Smooth muscle cell (in vitro differentiated cells): ENCODE measurements around the gene RBKS. TPM values are rescaled to one million over a fixed set of nuclear protein-coding genes. Genes with fewer than 3 reads are reported as not detected.

Experiments
- DNase-seq: peaks from one replicate; lab custom pipeline; 2025; ENCODE audit not compliant: unreplicated experiment; lab: John Stamatoyannopoulos, UW
- H2AFZ ChIP-seq: fragments of 200-600 bp; sonication (generic); 2 replicates; pipeline ENCODE4 v1.6.0; 2016; ENCODE audit warnings: antibody characterized with exemption, low read depth, mild to moderate bottlenecking
- H3F3A ChIP-seq: fragments of 200-600 bp; sonication (generic); 2 replicates; pipeline ENCODE4 v1.6.0; 2017; ENCODE audit warnings: antibody characterized with exemption, low read depth
- H3K27ac ChIP-seq: fragments of 200-600 bp; sonication (generic); 2 replicates; pipeline ENCODE4 v1.5.1; 2016; ENCODE audit warnings: low read depth, mild to moderate bottlenecking
- H3K27me3 ChIP-seq: fragments of 200-600 bp; sonication (generic); 2 replicates; pipeline ENCODE4 v1.6.1; 2016; ENCODE audit warnings: low read depth, mild to moderate bottlenecking
- H3K36me3 ChIP-seq: fragments of 200-600 bp; sonication (generic); 2 replicates; pipeline ENCODE4 v1.5.1; 2016; ENCODE audit warnings: low read depth
- H3K4me1 ChIP-seq: fragments of 200-600 bp; sonication (generic); 2 replicates; pipeline ENCODE4 v1.5.1; 2016; ENCODE audit warnings: low read depth
- H3K4me2 ChIP-seq: fragments of 200-600 bp; sonication (generic); 2 replicates; pipeline ENCODE4 v1.6.0; 2016; ENCODE audit warnings: mild to moderate bottlenecking
- H3K4me3 ChIP-seq: fragments of 200-600 bp; sonication (generic); 2 replicates; pipeline ENCODE4 v1.5.1; 2016; ENCODE audit warnings: mild to moderate bottlenecking
- H3K79me2 ChIP-seq: fragments of 200-600 bp; sonication (generic); 2 replicates; pipeline ENCODE4 v1.6.0; 2016; ENCODE audit warnings: low read depth, mild to moderate bottlenecking
- H3K9ac ChIP-seq: fragments of 200-600 bp; sonication (generic); 2 replicates; pipeline ENCODE4 v1.6.0; 2016; ENCODE audit warnings: low read depth
- H3K9me3 ChIP-seq: fragments of 200-600 bp; sonication (generic); replicated peaks from 2 replicates; pipeline ENCODE4 v1.5.1; 2016; ENCODE audit warnings: low read depth
- H4K20me1 ChIP-seq: fragments of 200-600 bp; sonication (generic); 2 replicates; pipeline ENCODE4 v1.6.0; 2016; ENCODE audit warnings: low read depth
- WGBS: methylation state at CpG from one replicate; pipeline ENCODE4 v1.1.7; 2016; ENCODE audit warnings: low lambda C conversion rate; 5-methylcytosine and 5-hydroxymethylcytosine counted together
- polyA plus RNA-seq: library from polyadenylated mRNA; unstranded; fragments of >200 nt; fragmentation: Nextera tagmentation; extraction: Ambion mirVana; gene quantifications from 2 replicates; pipeline ENCODE4 v1.2.1, GENCODE V29; 2016
- total RNA-seq: library from RNA; depleted of rRNA; stranded (reverse); fragments of >200 nt; gene quantifications from 2 replicates; pipeline ENCODE4 v1.2.3, GENCODE V29; 2014
- TF ChIP-seq, protein P1 (sequence below): fragments of 200-600 bp; sonication (generic); IDR thresholded peaks from 2 replicates; pipeline ENCODE4 v1.5.1; 2017; ENCODE audit warnings: borderline replicate concordance, mild to moderate bottlenecking, antibody characterized with exemption; ENCODE audit not compliant: insufficient read depth, poor library complexity, severe bottlenecking

RBKS gene
- total and polyA plus RNA-seq, 2 experiments from 2014 or later: 1.0 to 3.3 TPM

DNA sequence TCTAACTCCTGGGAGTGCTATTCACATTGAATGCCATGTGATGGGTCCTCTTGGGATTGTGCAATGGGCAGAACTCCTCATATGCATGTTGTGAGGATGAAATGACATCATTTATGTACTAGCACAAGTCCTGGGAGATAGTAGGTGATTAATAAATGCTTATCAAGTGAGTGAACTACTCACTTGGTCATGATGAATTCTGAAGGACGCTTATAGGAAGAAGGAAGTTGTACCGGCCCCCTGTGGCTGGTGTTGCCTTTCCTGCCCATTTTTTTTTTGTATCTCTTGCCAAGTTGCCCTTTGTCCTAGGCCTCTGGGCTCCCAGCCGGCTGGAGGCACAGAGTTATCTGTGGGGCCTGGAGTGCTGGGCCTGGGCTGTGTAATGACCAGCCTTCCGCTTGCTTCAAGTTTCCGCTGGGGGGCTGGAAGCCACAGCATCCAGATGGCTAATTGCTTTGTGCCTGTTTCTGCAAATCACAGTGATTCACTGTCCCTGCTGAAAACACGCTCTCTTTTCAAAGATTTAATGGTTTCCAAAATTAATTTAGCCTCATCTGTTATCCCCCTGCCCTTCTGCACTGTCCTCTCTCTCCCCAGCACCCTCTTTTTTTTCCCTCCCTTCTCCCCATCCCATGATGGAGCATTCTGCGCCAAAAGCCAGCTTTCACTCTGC is 152.4 kb downstream of the RBKS start:
- Histone ChIP-seq H3K36me3 (no peaks in the 10 kb centered on the region), H3K79me2 (no peaks in the 10 kb centered on the region), H3K4me2 (peak overlapping the region; percentile 36), H3K9me3 (no peaks in the 10 kb centered on the region), H3K27me3 (no peaks in the 10 kb centered on the region), H3F3A (peaks cover 13% of the 10 kb centered on the region), H3K4me1 (peaks cover 13% of the 10 kb centered on the region), H2AFZ (peak overlapping the region; percentile 9), H3K4me3 (no peak overlapping the region), H4K20me1 (no peaks in the 10 kb centered on the region), H3K9ac (peak overlapping the region; percentile 6), H3K27ac (peak overlapping the region; percentile 86)
- WGBS: 32% methylated on average over 7 of the region's 7 CpGs
- TF ChIP-seq, protein P1, sequence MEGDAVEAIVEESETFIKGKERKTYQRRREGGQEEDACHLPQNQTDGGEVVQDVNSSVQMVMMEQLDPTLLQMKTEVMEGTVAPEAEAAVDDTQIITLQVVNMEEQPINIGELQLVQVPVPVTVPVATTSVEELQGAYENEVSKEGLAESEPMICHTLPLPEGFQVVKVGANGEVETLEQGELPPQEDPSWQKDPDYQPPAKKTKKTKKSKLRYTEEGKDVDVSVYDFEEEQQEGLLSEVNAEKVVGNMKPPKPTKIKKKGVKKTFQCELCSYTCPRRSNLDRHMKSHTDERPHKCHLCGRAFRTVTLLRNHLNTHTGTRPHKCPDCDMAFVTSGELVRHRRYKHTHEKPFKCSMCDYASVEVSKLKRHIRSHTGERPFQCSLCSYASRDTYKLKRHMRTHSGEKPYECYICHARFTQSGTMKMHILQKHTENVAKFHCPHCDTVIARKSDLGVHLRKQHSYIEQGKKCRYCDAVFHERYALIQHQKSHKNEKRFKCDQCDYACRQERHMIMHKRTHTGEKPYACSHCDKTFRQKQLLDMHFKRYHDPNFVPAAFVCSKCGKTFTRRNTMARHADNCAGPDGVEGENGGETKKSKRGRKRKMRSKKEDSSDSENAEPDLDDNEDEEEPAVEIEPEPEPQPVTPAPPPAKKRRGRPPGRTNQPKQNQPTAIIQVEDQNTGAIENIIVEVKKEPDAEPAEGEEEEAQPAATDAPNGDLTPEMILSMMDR: no peak
- DNase-seq: no peak

DNA sequence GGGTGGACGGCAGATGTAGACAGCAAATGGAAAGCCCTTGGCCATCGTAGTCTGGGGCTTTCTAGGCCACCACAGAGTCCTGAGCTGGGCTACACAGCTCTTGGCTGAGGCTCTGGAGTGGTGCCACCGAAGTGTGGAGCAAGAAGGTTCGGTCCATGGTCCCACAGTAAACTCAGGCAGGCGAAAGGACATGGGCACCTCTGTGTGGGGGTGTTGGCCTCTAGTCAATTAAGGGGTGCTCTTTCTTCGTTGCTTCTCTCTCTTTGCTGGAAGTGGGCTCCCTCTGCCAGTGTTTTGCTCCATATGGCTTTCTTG is 153.3 kb downstream of the RBKS start:
- no peak for DNase-seq
- H4K20me1 ChIP-seq: no peaks in the 10 kb centered on the region
- H3K4me2 ChIP-seq: no peak overlapping the region
- no peak overlapping the region for H3K4me3 ChIP-seq
- TF ChIP-seq, protein P1: no peak
- H3F3A ChIP-seq: peaks cover 13% of the 10 kb centered on the region
- H3K4me1 ChIP-seq: peaks cover 13% of the 10 kb centered on the region
- H3K36me3 ChIP-seq: no peaks in the 10 kb centered on the region
- peak overlapping the region; percentile 48 for H3K9ac ChIP-seq
- no peaks in the 10 kb centered on the region for H3K79me2 ChIP-seq
- peak overlapping the region; percentile 86 for H3K27ac ChIP-seq
- WGBS: 99% methylated on average over 6 of the region's 6 CpGs
- no peaks in the 10 kb centered on the region for H3K27me3 ChIP-seq
- no peak overlapping the region for H2AFZ ChIP-seq
- H3K9me3 ChIP-seq: no peaks in the 10 kb centered on the region

DNA sequence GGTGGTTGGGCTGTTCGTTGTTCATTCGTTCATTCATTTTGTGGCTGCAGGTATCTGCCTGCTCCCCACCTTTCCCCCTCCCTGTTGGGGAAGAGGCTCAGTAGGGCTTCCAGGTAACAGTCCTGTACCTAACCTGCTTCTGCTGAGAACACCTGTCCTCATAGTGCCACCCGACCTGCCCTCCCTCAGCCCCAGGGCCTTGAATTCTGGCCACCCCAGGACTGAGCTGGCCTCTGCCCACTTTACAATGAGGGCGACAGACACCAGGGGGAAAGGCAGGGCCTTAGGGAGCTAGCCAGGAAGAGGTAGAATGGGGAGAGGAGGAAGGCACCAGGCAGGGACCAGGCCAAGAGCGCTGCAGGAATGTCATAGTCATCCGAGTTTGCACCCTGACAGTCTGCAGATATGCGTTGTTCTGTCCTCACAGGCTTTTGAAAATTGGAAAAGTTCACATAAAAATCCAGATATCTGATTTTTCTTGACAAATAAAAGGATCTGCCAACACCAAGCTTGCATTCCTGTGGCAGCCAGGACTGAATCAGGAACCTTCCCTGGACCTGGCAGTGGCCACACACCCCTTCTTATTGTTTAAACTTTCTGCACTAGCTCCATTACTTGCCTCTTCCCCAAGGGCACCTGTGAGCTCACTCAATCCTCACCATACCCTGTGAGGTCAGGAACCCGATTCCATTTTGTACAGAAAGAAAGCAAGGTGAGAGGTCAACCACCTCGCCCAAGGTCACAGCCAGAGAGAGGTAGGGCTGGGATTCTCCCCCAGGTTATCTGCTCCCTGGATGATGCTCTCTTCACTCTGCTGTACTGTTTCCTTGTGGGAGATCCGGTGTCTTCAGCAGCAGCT is 153.9 kb downstream of the RBKS start:
- Histone ChIP-seq H2AFZ (peak overlapping the region; percentile 91), H3K4me2 (peak overlapping the region; percentile 89), H3K36me3 (no peaks in the 10 kb centered on the region), H3F3A (peaks cover 13% of the 10 kb centered on the region), H4K20me1 (no peaks in the 10 kb centered on the region), H3K4me1 (peaks cover 13% of the 10 kb centered on the region), H3K4me3 (peak overlapping the region; percentile 49), H3K27ac (peak overlapping the region; percentile 86), H3K27me3 (no peaks in the 10 kb centered on the region), H3K79me2 (no peaks in the 10 kb centered on the region), H3K9me3 (no peaks in the 10 kb centered on the region), H3K9ac (no peak overlapping the region)
- DNase-seq: no peak
- TF ChIP-seq, protein P1: no peak
- 91% methylated on average over 10 of the region's 10 CpGs for whole genome bisulfite sequencing
